ENCODE data around the gene TAF12. TPM values are rescaled to one million over a fixed set of nuclear protein-coding genes. Genes with fewer than 3 reads are reported as not detected.

Gene TAF12
- total and polyA plus RNA-seq, 10 donors: 17.0 to 28.7 (median 20.3) TPM

- peak overlapping the region in 3 of 8 donors; percentile 60 to 83 (median 71) for H3K4me3 ChIP-seq
- H3K27ac ChIP-seq: peak overlapping the region; percentile 86 to 96 (median 93)
- peaks cover 18 to 74% (median 54%) of the 10 kb centered on the region in 6 donors for H3K4me1 ChIP-seq
- intact Hi-C loops (cut with DNase I; ENCODE audit: low total_unique reads): no loop called here
- H3K9me3 ChIP-seq: no peaks in the 10 kb centered on the region
- H3K36me3 ChIP-seq: no peaks in the 10 kb centered on the region
- TF ChIP-seq POLR2AphosphoS5 (IDR thresholded peaks at IDR 0.05) (no peak), POLR2A (IDR thresholded peaks at IDR 0.05) (no peak)
- TF ChIP-seq, protein P1, sequence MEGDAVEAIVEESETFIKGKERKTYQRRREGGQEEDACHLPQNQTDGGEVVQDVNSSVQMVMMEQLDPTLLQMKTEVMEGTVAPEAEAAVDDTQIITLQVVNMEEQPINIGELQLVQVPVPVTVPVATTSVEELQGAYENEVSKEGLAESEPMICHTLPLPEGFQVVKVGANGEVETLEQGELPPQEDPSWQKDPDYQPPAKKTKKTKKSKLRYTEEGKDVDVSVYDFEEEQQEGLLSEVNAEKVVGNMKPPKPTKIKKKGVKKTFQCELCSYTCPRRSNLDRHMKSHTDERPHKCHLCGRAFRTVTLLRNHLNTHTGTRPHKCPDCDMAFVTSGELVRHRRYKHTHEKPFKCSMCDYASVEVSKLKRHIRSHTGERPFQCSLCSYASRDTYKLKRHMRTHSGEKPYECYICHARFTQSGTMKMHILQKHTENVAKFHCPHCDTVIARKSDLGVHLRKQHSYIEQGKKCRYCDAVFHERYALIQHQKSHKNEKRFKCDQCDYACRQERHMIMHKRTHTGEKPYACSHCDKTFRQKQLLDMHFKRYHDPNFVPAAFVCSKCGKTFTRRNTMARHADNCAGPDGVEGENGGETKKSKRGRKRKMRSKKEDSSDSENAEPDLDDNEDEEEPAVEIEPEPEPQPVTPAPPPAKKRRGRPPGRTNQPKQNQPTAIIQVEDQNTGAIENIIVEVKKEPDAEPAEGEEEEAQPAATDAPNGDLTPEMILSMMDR (IDR thresholded peaks at IDR 0.05 in 8 of 11, conservative IDR thresholded peaks at IDR 0.05 in 3 of 11): no peak
- WGBS, 5 donors: 76 to 96% (median 93%) methylated on average over 3 of the region's 3 CpGs
- DNase-seq: peak; percentile 6
- no peaks in the 10 kb centered on the region for H3K27me3 ChIP-seq (replicated peaks in 1 of 7)
Observed at GRCh38 chr1:28644494-28644893, 1.6 kb upstream of the TAF12 start.

DNA sequence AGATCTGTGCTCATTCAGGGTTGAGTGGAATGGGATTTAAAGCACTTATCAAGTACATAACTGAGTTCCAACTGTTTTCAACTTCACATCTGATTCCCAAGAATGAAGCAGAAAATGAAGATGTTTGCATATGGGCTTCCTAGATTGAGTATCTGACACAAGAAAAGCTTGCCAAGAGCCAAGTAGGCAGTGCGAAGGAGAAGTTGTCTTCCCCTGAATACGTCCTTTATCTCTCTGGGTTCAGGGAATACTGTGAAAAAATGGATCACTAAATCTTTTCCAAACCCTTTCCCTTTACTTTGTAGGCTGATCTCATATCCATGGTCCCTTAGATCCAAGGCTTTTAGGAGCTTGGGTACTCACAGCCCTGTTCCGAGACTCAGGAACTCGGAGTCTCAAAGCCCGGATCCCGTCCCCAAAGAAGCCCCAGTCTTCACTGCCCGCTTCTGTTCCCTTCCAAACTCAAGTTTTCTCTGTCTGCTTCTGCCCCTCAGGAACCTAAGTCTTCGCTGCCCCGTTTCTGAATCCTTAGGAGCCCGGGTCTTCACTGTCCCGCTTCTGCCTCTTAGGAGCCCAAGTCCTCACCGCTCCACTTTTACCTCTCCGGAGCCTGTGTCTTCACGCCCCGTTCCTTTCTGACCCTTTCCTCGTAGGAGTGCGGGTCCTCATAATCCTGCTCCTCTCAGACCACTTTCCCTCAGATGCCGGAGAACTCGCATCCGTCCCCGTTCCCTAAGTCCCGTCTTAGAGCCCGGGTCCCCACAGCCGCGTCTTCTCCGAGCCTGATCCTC, 616 bp downstream of the TAF12 start:
- intact Hi-C loops (cut with DNase I; ENCODE audit: low total_unique reads): loop anchor here (2.0 kb wide), 1 partner anchor 95 kb away; the partner anchor contains the start of gene YTHDF2
- Histone ChIP-seq H3K4me3 (peak overlapping the region; percentile 55 to 83 (median 69)), H3K36me3 (no peaks in the 10 kb centered on the region), H3K9me3 (no peaks in the 10 kb centered on the region), H3K27ac (peak overlapping the region; percentile 86 to 96 (median 93)), H3K27me3 (replicated peaks in 1 of 7) (no peaks in the 10 kb centered on the region), H3K4me1 (peaks cover 15 to 63% (median 37%) of the 10 kb centered on the region in 6 donors)
- TF ChIP-seq POLR2A (IDR thresholded peaks at IDR 0.05): no peak
- TF ChIP-seq, protein P1 (IDR thresholded peaks at IDR 0.05 in 8 of 11, conservative IDR thresholded peaks at IDR 0.05 in 3 of 11): no peak
- TF ChIP-seq POLR2AphosphoS5 (IDR thresholded peaks at IDR 0.05): no peak
- 0 to 1% (median 0%) methylated on average over 26 of the region's 26 CpGs for WGBS, 5 donors
- no peak for DNase-seq

- intact Hi-C loops (cut with DNase I; ENCODE audit: low total_unique reads): no loop called here
Observed at GRCh38 chr1:28640766-28641165, 2.1 kb downstream of the TAF12 start.

DNA sequence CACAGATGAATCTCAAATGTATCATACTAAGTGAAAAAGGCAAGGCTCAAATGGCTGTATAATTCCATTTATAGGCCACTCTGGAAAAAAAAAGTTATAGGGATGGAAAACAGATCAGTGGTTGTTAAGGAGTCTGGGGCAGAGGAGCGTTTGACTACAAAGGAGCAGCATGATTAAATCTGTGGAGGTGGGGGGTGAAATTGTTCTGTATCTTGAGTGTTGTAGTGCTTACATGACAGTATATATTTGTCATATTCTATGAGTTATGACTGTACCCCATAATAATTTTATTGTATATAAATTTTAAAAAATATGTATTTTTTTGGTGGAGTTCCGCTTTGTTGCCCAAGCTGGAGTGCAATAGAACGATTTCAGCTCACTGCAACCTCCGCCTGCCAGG, 10.3 kb downstream of the TAF12 start:
- 92 to 97% (median 95%) methylated on average over 4 of the region's 4 CpGs for WGBS, 5 donors
- DNase-seq: no peak
- no peaks in the 10 kb centered on the region for H3K27me3 ChIP-seq (replicated peaks in 1 of 7)
- intact Hi-C loops (cut with DNase I; ENCODE audit: low total_unique reads): no loop called here
- no peaks in the 10 kb centered on the region for H3K36me3 ChIP-seq
- no peaks in the 10 kb centered on the region for H3K9me3 ChIP-seq
- peaks cover 0 to 3% (median 0%) of the 10 kb centered on the region in 6 donors for H3K4me1 ChIP-seq
- H3K27ac ChIP-seq: no peak overlapping the region
- TF ChIP-seq, protein P1 (IDR thresholded peaks at IDR 0.05 in 8 of 11, conservative IDR thresholded peaks at IDR 0.05 in 3 of 11): no peak
- no peak for TF ChIP-seq POLR2AphosphoS5 (IDR thresholded peaks at IDR 0.05)
- TF ChIP-seq POLR2A (IDR thresholded peaks at IDR 0.05): no peak
- H3K4me3 ChIP-seq: no peak overlapping the region

More at GRCh38 chr1:28640766-28641165, 2.1 kb downstream of the TAF12 start:
- 94 to 100% (median 97%) methylated on average over 1 of the region's 1 CpG for WGBS, 5 donors
- H3K4me3 ChIP-seq: no peak overlapping the region
- H3K9me3 ChIP-seq: no peaks in the 10 kb centered on the region
- no peaks in the 10 kb centered on the region for H3K27me3 ChIP-seq (replicated peaks in 1 of 7)
- no peak overlapping the region for H3K27ac ChIP-seq
- H3K36me3 ChIP-seq: no peaks in the 10 kb centered on the region
- peak; percentile 8 for DNase-seq
- H3K4me1 ChIP-seq: peaks cover 15 to 61% (median 34%) of the 10 kb centered on the region in 6 donors
- TF ChIP-seq, protein P1 (IDR thresholded peaks at IDR 0.05 in 8 of 11, conservative IDR thresholded peaks at IDR 0.05 in 3 of 11): peak in 2 of 11 experiments; percentile 22 to 43
- no peak for TF ChIP-seq POLR2A (IDR thresholded peaks at IDR 0.05)

Data from spleen (tissue), 11 donors.